Measurements from ENCODE around the gene ACACB.

GRCh38 chr12:109230193-109230592 is 113.8 kb downstream of the ACACB start:
- TF ChIP-seq, protein P1, sequence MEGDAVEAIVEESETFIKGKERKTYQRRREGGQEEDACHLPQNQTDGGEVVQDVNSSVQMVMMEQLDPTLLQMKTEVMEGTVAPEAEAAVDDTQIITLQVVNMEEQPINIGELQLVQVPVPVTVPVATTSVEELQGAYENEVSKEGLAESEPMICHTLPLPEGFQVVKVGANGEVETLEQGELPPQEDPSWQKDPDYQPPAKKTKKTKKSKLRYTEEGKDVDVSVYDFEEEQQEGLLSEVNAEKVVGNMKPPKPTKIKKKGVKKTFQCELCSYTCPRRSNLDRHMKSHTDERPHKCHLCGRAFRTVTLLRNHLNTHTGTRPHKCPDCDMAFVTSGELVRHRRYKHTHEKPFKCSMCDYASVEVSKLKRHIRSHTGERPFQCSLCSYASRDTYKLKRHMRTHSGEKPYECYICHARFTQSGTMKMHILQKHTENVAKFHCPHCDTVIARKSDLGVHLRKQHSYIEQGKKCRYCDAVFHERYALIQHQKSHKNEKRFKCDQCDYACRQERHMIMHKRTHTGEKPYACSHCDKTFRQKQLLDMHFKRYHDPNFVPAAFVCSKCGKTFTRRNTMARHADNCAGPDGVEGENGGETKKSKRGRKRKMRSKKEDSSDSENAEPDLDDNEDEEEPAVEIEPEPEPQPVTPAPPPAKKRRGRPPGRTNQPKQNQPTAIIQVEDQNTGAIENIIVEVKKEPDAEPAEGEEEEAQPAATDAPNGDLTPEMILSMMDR (conservative IDR thresholded peaks at IDR 0.05; ENCODE audit: low read depth in 2 of 2): no peak
- TF ChIP-seq POLR2AphosphoS5 (IDR thresholded peaks at IDR 0.05; ENCODE audit: low read depth) (no peak), EZH2 (IDR thresholded peaks at IDR 0.05; ENCODE audit: low read depth, unreplicated experiment) (no peak), REST (IDR thresholded peaks at IDR 0.05; ENCODE audit: unreplicated experiment) (no peak), EZH2phosphoT487 (IDR thresholded peaks at IDR 0.05; ENCODE audit: unreplicated experiment) (no peak), JUNB (IDR thresholded peaks at IDR 0.05; ENCODE audit: unreplicated experiment) (no peak), ZNF331 (CRISPR knock-in tag; IDR thresholded peaks at IDR 0.05; ENCODE audit: low read depth) (no peak), ZNF114 (CRISPR knock-in tag; IDR thresholded peaks at IDR 0.05) (no peak), CREB1 (CRISPR knock-in tag; IDR thresholded peaks at IDR 0.05; ENCODE audit: low read depth) (no peak), STAT1 (IDR thresholded peaks at IDR 0.05; ENCODE audit: unreplicated experiment) (no peak)

All from GM23338 (cell line).